Muscle of arm (tissue), 12 donors: ENCODE measurements around the gene PLXND1. TPM values are rescaled to one million over a fixed set of nuclear protein-coding genes. Genes with fewer than 3 reads are reported as not detected.

Source experiments
- DNase-seq: peaks from one replicate; pipeline ENCODE4 v3.0.0-alpha.2; 2013
- polyA plus RNA-seq, 12 donors: library from polyadenylated mRNA; unstranded; fragments of 120-200 nt; gene quantifications; one replicate each; pipeline ENCODE4 v1.2.1, GENCODE V29; 2013; ENCODE audit not compliant: insufficient read length in 12 of 12

PLXND1 gene
- polyA plus RNA-seq, 12 donors, result 103 to 190 (median 122) TPM; not detected in 1

DNA sequence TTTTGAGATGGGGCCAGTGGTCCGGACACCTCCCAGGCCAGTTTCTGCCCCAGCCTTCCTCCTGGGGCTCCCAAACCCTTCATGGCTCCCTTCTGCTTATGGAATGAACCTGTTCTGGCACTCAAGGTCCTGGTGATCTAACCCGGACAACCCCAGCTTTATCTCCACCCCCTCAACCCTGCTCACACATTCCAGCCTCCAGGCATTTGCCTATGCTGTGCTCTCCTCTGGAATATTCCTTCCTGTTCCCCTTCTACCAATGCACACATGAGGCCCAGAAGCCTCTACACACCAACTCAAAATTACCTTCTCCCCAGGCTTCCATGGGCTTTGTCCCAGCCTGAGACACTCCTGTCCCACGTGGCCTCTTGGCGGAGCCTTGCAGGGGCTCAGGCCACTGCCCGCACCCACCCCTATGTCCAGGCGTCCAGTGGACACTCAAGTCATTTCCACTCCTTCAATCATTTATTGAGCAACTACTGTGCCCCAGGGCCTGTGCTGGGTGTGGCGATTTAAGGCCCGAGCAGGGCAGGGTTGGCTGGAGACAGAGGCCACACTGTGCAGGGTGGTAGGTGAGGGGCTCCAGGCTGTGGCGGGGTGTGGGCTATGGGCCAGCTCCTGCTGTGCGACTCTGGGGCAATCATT, 18.8 kb downstream of the PLXND1 start:
- no peak for DNase-seq

DNA sequence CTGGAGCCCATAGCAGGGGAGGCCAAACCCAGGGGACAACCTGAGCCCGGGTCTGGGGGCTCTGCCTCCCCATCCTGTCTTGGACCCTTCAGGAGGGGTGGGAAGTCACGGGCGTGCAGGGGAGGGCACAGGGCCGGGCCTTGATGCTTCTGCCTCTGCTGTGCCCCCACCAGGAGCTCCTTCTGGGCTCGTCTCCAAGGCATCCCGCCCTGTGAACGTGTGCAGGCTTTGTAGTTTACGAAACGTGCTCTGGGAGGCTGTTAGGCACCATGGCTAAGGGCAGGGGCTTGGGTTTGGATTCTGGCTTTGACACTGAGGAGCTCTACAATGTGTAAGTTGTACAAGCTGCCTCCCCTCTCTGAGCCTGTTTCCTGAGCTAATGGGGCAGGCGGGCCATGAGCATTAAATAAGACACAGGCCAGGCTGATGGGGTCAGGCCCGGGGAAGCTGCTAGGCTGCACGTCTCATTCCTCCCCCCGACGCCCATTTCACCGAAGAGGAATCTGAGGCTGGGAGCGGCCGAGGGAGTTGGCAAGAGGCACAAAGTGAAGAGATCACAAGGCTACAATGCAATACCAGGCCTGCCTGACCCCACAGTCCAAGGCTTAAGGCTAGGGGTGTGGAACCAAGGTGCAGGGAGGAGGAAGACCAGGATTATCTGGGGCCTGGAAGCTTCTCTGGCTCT, 19.6 kb downstream of the PLXND1 start:
- DNase-seq, result no peak

DNA sequence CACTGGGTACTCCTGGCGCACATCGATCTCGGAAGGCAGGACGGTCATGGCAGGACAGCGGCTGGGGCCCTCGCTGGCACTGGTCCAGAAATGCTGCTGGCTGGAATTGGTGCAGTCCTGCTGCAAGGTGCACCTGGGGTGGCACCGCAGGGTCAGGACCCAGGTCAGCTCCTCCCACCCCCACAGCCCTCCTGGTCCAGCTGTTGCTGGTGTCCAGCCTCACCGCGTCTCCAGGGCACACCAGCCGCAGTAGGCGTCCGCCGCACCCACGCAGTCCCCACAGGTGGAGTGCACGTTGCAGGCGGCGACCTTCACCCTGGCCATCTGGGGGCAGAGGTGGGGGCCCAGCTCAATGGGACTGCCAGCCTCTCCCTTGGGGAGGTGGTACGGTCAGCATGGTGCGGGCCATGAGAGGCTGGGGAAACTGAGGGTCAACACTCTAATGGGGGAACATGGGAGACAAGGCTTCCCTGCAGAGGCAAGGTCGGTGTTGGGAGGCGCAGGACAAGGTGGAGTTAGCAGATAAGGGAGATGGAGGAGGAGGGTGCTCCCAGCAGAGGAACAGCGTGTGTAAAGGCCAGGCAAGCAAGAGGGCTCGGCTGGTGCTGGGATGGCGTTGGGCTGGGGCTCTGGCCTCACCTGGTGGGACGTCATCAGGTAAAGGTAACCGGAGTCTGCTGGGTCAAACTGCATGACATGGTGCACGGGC, 20.4 kb downstream of the PLXND1 start:
- DNase-seq, result no peak

DNA sequence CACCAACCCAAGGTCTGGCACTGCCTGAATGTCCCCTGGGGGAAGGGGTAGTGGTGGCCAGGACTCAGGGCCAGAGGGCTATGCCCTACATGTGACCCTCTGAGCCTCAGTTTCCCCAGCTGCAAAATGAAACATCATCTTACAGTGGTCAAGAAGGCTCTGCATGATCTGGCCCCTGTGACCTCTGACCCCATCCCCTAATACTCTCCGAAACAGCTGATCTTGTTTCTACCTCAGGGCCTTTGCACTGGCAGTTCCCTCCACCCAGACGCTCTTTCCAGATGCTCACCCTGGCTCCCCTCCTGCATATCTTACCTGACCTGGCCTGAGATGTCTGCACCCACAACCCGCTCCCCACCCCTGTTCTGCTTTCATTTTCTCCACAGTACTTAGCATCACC, 21.8 kb downstream of the PLXND1 start:
- no peak for DNase-seq

DNA sequence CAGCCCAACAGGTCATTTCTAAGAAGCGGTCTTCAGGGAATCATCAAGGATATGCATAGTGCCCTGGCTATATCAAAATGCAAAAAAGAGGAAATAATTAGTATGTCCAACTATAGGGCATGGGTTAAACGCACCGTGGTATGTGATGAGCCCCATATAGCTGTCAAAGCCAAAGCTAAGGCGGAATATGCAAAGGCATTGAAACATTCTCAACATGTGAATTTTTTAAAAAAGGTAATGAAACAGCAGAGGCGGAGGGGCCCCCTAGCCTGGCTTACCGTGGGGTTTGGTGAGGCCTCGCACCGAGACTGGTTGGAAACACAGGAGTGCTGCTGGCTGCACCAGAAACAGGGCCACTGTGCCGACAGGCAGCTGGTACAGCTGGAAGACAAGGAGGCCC, 23.2 kb downstream of the PLXND1 start:
- DNase-seq, result no peak

DNA sequence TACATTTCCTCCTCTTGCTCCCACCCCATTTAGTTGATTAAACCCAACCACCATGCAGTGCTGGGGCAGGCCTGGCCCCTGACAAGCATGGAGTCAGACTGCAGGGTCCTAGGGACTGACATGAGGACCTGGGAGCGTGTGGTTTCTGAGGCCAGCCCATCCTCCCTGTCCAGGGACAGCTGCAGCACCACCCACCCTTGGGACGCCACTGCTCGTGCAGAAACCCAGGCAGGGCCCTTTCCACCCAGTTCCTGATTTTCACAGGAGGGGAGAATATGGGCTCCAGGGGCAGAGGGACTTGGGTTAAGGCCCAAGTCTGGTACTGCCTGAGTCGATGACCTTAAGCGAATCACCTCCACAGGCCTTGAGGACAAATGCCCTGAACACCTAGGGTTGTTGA, 23.7 kb downstream of the PLXND1 start:
- DNase-seq, result no peak

DNA sequence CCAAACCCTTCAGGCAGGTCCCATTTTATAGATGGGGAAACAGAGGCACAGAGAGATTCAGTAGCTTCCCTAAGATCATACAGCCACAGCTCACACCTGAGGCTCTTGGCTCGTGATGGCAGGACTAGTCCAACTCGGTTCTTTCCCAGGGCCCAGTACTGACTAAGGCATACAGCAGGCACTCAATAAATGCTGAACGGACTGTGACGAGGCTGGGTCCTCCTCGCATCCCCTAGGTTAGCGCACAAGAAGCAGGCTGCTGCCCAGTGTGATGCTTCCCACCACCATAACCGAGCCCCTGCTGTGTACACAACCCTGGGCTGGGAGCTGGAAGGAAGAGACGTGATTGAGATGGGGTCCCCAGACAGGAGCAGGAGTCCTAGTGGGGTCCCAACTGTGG, 24.9 kb downstream of the PLXND1 start:
- DNase-seq, result no peak

DNA sequence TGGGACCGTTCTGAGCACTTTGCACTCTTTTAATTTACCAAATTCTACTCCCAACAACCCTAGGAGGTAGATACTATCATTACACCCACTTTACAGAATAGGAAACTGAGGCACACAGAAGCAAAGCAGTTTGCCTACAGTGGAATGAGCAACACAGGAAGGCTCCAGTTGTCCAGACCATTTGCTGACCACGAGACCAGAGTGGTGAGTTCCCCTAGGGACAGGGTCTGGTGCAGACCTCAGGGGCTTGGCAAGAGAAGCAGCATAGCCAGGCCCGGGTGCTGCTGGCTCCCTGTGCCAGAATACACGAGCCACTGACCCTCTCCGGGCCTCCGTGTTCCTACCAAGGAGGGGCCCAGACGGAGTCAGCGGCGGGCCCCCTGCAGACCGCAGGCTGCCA, 26.5 kb downstream of the PLXND1 start:
- no peak for DNase-seq

DNA sequence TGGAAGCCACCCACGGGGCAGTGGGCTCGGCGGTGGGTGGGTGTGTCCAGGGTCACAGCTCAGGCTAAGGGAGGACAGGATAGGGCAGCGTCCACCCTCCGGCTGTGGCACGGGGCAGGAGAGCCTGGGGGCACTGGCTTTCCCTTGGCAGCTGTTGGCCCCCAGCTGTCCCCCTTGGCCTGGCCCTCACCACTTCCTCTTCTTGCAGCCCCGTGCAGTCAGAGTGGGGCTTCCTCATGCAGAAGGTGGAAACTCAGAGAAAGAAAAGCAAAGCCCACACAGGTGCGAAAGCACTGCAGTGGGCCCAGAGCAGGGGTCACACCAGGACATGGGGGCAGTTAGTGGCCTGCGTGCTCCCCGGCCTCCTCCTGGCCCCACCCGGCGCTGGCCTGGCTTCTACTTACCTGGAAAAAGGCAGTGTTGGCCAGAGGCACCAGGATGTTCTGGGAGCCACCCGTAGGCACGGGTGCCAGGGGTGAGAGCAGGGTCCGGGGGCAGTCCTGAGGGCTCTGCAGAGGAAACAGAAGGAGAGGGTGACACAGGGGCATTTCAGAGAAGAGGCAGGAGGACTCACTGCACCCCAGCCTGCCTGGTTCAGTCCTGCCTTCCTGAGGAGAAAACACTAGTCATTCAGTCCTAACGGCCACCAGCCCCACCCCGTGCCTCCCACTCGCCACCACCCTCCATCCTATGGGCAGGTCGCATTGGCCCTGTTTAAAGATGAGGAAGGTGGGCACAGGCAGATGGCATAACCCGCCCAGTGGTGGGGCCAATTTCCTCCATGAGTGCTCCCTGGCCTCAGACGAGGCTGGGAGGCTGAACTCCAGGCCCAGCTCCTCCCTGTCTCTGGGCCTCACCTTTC, 28.3 kb downstream of the PLXND1 start:
- DNase-seq, result no peak

DNA sequence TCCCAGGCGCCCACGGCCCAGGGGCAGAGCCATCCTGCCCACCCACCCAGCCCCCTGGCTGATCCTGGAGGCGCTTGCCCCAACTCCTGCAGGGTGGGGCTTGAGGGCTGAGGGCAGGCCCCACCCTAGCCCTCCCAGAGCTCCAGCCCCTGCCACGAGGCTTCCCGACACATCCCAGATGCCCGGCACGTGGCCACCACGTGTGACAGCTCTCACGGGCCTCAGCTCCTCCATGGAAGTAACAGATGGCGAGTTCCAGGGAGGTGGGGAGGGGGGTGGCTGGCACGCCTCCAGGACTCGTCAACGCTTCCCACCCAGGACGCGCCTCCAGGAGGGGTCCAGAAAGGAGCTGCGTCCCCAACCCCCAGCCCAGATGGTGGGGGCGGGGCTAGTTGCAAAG, 29.1 kb downstream of the PLXND1 start:
- no peak for DNase-seq

DNA sequence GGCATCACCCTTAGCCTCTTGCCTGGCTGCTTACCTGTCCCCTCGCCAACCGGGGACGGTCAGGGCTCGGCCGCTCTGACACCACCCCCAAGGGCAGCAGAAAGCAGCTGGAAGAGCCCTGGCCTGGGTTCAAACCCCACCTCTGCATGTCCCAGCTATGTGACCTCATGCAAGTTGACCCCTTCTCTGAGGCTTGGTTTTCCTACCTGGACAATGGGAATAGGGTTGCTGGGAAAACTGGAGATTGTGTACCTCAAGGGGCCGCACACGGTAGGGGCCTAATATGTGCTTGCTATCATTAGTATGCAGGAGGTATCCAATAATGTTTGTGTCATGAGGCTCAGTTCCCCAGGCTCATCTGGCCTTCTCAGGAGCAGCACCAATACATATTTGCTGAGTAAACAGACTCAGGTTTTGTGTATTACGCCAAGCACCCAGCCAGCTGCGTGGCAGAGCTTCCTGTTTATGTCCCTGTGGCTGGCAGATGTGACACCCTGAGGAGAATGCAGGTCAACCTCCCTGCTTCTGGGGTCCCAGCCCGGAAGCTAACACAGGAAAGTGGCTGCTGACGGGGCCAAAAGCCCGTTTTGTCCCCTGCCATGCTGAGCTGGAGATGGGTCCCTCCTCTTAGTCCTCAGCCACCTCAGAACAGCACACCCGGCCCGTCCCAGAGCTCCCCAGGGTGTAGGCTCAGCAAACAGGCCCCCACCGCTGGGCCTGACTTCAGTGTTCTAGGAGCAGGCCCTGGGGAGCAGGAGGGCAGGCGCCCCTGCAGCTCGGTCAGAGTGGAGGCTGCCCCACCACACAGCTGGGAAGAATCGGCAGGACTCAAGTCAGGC, 29.7 kb downstream of the PLXND1 start:
- DNase-seq, result no peak

DNA sequence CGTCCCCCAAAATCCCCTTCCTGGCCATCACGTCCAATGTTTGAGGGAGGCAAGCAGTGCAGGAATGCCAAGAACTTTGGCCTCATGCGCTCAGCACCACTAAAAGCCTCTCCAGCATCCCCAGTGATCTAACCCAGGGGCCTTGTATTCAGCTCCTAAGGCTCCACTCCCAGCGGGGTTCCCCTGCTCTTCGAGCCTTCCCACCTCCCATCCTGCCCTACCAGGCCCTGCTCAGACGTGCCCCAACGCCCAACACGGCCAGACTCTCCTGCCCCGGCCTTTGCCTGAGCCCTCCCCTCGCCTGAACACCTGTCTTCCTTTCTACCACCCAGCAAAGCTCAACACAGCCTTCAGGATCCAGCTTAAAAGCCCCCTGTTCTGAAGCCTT, 30.5 kb downstream of the PLXND1 start:
- no peak for DNase-seq

DNA sequence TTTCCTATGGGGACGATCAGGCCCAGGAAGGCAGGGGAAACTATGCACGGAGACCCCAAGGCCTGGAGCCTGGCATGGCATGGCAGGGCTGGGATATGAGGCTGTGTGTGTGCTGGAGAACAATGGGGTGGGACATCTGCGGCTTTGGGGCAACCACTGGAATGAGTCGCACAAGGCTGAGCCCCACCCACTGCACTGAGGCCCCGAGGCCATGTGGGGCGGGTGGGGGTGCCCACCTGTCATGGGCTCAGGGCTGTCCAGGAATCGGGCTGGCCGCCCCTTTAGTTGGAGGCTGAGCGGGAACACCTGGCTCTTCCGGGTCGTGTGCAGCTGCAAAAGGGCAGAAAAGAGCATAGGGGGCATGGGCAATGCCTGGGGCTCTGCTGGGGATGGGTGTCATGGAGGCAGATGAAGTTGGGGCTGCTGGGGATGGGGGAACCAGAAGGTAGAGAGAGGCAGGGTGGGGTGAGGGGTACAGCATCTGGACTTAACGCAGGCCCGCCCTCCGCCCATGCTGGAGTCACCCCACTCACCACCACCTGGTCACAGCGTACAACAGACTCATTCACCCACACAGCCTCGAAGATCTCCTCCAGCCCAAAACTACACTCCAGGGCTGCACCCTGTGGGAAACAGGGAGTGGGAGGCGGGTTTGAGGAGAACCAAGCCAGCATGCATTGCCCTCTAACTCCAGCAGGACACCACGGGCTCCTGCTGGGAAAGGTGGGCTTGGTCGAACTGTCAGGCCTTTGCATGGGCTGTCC, 31.1 kb downstream of the PLXND1 start:
- DNase-seq, result no peak

DNA sequence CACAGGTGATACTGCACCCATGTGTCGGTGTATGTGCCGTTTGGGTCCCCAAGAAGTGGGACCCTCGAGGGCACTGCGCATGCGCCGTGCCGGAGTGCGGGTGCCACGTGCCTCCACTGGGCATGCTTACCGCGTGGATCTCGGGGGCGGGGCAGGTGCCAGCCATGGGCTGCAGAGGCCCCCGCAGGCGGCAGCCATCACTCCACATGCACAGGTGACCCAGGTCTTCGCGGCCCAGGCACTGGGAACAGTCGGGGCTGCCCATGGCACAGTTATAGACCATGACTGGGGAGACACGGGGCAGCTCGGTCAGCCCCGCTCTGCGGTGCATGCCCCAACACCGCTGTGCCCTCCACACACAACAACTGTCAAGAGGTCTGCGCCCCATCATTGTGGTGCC, 32.3 kb downstream of the PLXND1 start:
- DNase-seq, result no peak

DNA sequence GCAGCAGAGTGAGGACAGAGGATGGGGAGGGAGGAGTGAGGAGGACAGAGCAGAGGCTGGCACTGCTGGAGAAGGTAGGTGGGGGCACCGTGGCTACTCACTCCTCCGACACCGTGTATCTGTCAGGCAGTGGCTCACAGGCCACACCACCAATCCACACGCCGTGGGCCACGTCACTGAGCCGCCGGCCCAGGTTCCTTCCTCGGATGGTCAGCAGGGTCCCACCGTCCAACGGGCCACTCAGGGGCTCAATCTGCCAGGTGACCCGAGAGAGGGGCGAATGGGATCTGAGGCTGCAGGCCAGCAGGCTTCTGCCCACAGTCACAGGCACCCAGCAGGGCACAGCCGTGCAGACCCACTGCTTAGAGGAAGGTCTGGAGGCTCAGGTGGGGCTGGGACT, 33.0 kb downstream of the PLXND1 start:
- DNase-seq, result no peak

DNA sequence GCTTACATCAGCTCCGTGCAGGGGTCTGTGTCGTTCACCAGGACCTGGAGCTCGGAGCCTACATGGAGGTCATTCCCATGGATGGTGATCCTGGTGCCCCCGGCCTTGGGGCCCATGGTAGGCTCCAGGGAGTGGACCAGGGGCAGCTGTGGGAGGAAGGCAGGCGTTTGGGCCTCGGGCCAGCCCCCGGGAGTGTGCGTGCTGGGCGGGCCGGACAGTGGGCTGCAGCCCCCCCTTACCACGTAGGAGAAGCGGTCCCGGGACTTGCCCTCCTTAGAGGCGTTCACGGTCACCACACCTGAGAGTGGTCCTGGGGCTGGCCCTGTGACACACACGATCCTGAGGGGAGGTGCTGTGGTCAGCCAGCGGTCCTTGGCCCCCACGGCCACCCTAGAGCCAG, 33.9 kb downstream of the PLXND1 start:
- no peak for DNase-seq

DNA sequence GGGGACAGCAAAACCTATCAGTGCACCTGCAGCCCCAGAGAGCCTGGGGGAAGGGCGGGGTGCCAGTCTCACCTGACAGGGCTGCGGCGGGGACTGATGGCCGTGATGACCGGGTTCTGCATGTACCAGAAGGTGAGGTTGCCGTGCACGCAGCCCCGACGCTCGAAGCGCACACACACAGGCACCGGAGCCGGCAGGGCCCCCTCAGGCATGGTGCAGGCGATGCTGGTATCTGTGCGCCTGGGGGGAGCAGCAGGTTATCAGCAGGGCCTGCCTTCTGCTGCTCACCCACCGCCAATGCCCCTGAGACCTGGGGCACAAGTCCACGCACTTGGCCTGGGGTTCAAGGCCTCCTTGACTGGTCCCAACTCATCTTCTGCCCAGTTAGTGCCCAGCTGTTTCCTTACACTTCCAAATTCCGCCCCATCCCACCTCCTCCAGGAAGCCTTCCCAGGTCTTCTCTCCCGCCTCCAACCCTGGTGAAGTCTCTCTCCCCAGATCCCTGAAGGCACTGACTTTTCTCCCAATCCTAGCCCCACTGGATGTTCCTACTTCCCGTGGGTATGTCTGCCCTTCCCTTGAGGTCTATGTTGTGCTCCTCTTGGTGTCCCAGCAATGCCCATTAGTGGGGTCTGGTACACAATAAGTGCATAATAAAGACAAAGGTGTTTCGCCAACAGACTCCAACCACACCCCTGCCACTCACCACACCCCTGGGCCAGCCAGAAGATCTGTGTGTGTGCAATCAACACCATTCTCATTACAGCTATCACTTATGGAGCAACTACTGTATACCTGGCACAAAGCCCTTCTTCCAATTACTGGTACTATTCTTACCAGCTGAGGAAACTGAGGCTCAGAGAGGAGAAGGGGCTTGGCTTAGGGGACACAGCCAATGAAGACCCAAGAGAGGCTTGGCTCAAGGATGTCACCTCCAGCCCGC, 34.6 kb downstream of the PLXND1 start:
- no peak for DNase-seq

DNA sequence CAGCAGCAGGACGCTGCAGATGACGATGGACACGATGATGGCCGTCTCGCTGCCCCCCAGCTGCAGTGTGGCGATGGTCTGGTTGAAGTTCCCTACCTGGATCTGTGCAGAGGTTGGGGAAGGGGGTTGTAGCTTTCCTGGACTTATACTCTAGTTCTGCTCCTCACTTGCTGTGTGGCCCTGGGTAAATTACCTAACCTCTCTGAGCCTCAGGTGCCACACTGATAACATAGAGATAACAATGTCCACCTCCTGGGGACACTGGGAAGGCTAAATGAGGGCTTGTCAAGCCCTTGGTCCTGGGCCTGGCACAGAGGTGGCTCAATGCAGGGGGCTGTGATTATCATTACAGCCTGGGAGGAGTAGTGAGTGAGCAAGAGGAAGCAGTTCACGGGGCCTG, 36.6 kb downstream of the PLXND1 start:
- DNase-seq, result no peak

DNA sequence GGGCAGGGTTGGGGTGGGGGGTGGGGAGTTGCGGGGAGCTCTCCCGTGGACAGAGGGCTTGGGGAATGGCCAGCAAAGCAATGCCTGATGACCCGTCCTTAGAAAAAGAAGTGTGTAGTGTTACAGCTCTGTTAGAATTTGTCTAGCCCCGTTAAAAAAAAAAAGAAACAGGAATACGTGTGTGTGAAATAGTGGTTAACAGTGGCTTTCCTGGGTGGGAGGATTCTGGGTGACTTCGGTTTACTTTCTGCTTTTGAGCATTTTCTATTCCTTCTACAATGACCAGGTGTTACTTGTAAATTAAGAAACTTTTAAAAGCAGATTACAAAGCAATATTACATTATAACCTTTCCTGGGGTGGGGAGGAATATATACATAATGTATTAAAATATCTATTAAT, 38.5 kb downstream of the PLXND1 start:
- no peak for DNase-seq
